Medulla oblongata (tissue), 1 donor: ENCODE results near the gene SCRG1.

Experiments
- DNase-seq: peaks from one replicate; pipeline ENCODE4 v3.0.0-alpha.2; 2015; ENCODE audit errors: extremely low spot score

The SCRG1 gene

DNA sequence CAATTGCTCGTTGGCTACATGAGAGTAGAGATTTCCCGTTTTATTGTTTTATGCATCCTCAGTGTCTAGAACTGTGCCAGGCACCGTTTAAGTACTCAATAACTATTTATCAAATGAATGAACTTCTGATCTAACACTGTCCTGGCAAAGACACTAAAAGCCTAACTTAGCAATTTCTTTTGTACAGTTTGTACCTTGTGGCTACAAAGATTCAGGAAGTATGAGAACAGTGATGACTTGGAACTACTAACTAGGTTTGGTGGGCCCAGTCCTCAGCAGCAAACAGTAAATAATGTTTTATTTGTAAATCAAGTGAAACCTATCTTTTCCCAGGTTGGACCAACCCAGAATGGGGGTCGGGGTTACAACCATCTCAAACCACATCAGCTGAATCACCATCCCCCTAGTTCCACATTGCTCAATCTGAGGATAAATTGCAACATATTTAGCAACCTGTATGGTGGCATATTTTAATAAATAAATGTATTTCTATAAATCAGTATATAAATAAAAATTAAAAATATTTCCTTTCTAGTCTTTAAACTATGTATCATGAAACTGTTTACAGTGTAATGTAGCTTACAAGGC is 12.3 kb upstream of the SCRG1 start:
- DNase-seq = no peak

DNA sequence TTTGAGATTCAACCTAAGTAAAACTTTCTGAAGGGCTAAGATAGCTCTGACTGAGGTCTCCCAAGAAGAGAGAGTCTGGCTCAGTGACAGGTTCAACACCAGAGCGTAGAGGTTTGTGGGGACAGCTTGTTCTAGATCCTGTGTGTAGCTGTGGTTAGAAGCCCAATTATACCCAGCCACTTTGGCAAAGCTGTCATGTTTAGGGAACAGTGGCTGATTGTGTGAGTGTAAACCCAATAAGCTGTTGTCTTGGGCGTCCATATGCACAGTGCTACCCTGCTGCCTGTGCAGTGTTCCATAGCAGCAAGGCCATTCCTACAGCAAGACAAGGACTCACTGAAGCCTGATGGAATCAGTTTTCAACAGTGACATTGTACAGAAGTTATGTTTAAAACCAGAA is 11.2 kb upstream of the SCRG1 start:
- DNase-seq = peak; percentile 85

DNA sequence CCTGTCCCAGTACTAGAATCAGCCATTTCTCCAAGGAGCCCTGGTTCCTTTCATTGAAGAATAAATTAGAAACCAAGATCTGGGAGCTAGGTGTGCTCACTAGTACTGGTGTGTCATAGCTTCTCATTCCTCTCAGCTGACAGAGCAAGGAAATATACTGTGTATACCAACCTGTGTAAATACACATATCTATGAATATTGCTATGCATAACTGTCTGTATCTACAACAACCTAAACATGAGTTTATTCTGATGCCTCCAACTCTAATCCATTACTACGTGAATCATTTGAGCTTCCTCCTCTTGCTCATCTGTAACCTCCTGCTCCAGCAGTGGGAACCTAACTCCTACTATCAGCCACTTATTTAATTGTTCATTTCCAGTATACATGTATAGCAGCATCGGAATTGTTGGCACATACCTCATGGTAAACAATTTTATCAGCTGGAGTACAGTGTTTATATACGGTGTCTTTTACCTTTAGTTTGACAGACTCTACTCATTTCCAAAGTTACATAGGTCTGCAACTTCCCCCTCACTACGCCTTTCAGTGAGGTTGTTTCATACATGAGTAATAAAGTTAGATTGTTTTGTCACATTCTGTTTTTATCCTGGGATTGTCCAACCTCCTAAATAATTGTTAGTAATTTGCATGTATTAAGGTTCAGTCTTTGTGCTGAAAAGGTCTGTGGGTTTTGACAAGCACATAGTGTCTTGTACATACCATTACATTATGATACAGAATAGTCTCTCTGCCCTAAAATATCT is 7.1 kb upstream of the SCRG1 start:
- DNase-seq = no peak

DNA sequence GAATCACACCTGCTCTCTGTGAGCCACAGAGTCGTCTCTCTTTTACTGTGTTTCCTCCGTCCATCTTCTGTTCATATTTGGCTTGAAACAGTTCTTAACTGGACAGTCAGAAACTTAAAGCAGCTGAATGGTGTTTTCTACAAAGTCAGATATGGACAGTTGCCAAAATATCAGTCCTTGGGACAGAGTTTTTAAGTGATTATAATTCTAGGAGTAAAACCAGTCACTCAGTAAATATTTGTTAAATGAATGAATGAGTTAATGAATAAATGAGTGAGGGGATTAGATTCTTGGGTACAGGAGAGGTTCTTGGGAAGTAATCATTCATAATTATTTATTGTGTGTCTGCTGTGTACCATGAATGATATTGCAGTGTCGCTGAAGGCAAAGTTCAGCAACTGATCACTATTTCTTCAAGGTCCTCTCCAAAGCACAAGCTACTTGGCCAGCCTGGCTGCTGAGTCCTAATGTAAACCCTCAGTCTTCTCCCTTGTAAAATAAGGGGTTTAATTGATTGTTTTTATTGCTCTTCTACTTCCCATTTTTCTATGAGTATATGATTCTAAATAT is 5.5 kb upstream of the SCRG1 start:
- DNase-seq = no peak

DNA sequence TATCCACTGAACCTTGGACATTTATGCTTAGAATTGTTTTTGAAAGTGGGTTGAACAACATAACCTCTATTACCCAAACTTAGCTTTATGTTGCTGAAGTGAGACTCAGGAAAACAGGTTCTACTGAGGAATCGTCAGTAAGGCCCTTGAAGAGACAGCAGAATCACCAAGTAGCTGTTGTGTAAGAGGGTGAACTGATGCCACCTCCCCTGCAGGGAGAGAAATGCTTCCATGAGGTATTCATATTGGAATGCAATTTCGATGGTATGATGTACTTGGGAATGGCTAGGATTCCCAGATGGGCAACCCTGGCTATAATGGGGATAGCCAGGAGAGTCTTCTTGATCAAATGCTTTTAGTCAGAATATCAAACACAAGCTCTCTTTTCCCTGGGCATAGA is 4.1 kb upstream of the SCRG1 start:
- DNase-seq = no peak

DNA sequence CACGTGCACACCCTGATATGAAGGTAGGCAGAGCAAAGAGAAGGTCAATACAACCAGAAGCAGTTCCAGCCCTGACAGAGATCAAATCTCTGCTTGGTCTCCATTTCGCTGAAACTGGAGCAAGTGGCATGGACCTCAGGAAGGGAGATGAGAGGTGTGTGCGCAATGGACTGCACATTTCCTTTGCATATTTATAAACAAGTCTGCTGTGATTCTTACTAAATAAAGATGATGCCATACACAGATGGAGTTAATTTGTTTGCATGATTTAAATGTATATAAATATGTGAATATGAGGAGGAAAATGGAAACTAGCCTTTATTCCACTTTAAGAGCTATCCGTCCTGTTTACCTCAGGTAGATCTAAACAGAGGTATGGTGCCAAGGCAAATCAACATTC is 2.1 kb upstream of the SCRG1 start:
- DNase-seq = no peak

DNA sequence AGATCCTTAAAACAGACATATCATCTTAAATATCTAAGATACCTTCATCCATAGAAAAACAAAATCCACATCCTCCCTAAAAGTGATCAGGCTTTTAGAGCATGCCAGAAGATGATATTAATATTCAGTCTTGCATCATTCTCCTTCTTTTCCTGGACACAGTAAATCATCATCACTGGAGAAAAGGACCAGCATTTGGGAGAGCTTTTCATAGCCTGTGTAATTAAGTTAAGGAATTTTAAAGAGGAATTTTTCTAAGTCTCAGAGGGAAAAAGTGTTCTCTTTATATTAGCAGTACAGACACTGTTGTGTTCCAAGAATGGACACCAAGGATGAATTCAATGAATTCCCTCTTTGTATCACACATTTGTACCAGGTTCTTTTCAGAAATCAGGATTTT is 696 bp downstream of the SCRG1 start:
- DNase-seq = peak; percentile 52

DNA sequence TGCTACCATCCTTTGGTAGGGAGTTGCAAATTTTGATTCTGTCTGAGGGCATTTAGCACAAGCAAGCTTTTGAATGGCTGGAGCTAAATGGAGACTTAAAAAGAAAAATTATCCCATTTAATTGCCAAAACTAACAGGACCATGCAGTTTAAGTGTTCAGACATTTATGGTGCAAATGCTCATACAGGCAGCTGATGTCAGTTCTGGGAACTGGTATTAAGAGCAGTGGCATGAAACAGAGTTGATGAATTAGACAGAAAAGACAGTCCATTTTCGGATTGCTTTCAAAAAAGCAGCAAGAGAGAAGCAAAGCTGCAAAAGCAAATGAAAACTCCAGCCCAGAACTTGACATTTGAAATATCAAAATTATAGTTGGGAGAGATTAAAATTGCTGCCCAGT is 1.3 kb downstream of the SCRG1 start:
- DNase-seq = no peak

DNA sequence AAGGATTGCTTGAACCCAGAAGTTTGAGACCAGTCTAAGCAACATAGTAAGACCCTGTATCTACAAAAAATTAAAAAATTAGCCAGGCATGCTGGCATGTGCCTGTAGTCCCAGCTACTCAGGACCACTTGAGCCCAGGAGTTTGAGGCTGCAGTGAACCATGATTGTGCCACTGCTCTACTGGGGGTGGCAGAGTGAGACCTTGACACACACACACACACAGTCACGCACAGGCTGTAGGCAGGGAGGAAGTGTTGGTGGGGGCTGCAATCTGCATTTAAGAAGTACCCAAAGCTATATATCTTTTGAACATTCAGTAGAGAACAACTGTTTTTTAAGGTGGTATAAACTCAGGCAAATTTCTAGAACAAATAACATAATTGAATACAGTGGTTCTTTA is 7.2 kb downstream of the SCRG1 start:
- DNase-seq = peak; percentile 3

DNA sequence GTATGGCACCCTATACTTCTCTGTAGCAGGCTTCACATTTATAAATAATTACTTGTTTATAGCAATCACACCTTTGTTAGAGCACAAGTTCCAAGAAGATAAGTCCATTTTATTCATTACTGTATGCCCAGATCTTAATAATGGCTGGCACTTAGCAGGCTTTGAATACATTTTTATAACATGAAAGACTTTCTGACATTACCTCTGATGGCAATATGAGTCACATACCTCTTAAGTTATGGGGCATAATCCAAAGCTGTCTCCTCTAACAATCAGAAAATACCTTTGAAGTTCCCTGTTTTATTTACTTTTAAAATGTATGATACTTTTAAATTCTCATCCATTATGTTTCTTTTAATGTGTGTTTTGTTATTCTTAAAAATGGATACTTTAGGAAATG is 12.2 kb downstream of the SCRG1 start:
- no peak for DNase-seq

DNA sequence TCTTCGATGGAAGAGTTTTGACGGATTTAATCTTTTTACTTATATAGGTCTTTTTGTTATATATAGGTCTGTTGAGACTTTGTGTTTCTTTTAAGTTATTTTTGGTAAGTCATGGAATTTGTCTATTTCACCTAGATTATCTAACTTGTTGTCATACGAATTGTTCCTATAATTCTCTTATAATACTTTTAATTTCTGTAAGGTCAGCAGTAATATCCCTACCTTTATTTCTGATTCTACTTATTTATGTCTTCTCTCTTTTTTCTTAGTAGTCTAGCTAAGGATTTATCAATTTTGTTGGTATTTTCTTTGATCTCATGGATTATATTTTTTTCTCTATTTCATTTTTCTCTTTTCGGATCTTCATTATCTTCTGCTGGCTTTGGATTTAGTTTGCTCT is 16.6 kb downstream of the SCRG1 start:
- no peak for DNase-seq

DNA sequence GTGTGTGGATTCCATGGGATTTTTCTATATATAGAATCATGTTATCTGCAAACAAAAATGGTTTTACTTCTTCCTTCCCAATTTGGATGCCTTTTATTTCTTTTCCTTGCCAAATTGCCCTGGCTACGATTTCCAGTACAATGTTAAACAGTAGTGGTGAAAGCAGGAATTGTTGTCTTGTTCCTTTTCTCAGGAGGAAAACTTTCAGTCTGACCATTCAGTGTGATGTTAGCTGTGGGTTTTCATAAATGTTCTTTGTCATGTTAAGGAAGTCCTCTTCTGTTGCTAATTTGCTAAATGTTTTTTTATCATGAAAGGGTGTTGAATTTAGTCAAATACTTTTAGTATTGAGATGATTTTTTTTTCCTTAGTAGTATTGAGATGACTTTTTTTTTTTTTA is 17.3 kb downstream of the SCRG1 start:
- no peak for DNase-seq

DNA sequence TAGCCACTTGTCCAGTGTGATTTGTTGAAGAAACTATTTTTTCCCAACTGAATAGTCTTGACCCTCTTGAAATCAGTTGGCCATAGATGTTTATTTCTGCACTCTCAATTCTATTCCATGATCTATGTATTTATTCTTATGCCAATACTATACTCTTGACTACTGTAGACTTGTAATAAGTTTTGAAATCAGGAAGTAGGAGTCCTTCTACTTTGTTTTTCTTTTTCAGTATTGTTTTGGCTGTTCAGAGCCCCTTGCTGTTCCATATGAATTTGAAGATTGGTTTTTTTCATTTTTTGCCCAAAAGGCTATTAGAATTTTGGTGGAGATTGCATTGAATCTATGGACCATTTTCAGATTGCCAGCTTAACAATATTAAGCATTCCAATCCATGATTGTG is 17.9 kb downstream of the SCRG1 start:
- no peak for DNase-seq

DNA sequence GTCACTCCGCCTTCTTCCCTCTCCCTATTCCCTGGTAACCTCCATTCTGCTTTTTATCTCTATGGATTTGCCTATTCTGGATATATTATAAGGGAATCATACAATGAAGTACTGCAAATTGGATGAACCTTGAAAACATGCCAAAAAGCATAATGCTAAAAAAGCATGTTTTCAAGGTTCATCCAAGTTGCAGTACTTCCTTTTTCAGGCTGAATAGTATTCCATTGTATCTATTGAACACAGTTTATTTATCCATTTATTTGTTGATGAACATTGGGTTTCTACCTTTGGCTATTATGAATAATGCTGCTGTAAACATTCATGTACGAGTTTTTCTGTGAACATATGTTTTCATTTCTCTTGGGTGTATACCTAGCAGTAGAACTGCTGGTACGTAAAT is 19.0 kb downstream of the SCRG1 start:
- DNase-seq = no peak

DNA sequence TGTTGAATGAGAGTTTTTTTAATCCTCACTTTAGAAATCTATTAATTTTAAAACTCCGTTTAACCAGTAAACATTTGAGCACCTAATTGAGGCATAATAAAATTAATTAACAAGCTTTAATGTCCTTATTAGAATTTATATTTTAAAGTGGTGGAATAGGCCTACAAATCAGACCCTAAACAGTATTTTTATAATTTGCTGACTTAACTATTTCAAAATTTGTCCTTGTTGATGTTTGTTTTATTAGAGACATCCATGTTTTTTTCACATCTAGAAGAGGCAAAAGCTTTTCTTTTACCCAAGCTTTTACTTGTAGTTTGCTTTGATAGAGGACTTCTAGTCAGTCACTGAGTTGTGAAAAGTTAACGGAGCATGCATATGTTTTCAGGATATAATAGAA is 24.3 kb downstream of the SCRG1 start:
- no peak for DNase-seq

DNA sequence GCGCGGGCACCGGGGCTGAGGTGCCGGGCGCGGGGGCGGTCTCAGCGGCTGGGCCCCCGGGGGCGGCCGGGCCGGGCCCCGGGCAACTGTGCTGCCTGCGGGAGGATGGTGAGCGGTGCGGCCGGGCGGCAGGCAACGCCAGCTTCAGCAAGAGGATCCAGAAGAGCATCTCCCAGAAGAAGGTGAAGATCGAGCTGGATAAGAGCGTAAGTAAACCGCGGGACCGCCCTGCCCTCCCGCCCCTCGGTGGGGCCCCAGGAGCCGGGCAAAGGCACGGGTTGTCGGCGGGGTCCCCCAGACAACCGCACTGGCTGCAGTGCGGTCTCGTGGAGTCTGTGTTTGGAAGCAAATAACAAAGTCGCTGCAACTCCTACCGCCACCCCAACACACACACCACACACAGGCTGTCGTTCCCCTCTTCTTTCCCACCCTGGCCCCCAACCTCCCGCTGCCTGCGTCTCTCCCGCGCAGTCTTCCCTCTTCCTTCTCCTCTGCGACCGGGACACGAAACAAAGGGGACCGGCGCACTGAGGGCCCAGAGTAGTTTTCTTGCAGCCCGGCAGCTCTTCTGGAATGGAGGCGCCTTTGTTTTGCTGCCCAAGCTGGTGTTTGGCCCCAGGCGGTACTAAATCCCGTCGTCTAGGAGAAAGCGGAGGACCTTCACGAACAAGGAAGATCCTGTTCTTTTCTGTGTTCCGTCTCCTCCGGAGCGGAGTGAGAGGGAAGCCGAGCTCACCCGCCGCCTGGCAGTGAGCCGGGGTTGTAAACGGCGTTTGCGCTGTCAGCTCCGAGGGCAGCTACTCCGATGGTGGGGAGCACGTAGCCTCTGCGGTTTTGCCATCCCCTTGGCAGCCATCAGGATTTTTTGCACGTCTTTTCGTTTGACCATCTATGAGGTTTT is 27.4 kb downstream of the SCRG1 start:
- DNase-seq = peak; percentile 88

DNA sequence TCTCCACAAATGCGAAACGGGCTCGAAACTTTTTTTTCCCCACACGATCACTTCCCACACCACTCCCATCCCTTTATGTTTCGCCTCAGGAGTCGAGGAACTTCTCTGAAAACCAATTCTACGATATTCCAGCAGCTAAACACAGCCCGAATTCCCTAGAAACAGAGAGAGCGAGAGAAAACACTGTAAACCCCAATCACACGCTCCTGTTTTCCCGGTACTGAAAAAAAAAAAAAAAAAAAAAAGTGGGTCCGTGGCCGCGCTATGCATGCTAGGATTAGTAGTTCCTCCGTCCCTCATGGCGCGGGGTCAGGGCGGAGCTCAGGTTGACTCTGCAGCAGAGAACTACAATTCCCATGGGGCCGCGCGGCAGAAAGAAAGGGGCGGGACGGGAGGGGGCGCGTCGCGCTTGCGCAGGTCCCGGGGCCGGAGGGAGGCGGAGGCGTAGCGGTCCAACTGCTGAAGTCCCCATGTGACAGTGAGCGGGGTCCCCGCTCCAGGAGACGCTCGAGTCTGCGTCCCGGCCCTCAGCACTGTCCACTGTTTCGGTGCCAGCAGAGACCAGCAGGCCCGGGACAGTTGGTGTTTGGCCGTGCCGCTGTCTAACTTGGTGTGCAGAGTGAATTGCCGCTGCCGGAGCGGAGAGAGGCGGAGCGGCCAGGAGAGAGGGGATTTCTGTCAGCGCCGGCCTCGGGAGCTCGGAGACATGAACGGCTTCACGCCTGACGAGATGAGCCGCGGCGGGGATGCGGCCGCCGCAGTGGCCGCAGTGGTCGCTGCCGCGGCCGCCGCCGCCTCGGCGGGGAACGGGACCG is 28.2 kb downstream of the SCRG1 start, which contains the start of gene SAP30:
Gene SAP30, plus strand, starts transcription at position 478 of the 815 bp plus-strand sequence. Its CDS starts 229 bp downstream, at position 707.
- peak; percentile 99 for DNase-seq

DNA sequence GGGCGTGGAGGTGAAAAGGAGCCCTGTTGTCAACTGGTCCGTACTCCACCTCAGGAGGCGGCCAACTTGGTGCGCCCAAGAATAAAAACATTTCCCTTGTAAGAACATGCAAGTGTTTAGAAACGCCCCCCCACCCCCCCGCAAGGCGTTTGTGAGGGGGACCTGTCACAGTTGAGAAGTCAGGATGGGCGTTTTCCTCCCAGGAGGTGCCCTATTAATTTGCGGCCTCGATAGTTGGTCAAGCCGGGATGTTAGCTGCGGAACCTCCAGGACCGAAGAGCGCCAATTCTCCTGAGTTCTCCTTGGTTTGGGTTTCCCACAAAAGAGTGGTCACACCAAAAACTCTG is 28.8 kb downstream of the SCRG1 start:
- no peak for DNase-seq

DNA sequence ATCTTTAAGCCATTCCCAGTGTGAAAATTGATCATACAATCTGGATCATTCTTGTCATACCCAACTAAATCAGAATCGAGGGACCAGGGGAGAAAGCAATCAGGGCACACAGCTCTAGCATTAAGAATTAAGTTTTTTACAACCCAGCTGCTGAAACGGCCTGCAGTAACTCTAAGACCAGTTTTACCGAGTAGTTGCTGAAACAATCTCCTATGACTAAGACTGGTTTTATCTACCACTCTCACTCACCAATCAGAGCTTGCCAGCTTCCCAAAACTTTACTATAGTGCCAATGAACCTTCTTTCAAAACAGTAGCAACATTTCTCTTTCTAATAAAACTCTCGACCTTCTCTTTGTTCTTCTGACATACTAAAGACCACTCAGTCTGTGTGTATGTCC is 31.0 kb downstream of the SCRG1 start:
- peak; percentile 27 for DNase-seq

DNA sequence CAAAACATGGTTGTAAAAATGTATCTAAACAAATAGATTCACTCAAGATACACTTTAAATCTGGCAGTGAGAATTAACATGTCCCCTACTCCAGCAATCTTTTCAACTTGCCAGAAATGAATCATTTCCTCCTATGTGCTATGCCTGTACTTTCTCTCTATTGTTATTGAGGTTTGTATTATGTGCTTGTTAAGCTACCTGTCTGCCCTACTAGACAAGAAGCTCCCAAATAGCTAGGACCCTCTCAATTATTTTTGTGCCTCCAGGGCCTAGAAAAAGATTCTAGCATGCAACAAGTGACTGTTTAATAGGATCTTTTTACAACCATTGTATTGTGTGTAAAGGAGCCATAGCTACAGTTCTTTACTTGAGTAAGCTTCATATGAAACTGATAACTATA is 31.6 kb downstream of the SCRG1 start:
- DNase-seq = peak; percentile 16

DNA sequence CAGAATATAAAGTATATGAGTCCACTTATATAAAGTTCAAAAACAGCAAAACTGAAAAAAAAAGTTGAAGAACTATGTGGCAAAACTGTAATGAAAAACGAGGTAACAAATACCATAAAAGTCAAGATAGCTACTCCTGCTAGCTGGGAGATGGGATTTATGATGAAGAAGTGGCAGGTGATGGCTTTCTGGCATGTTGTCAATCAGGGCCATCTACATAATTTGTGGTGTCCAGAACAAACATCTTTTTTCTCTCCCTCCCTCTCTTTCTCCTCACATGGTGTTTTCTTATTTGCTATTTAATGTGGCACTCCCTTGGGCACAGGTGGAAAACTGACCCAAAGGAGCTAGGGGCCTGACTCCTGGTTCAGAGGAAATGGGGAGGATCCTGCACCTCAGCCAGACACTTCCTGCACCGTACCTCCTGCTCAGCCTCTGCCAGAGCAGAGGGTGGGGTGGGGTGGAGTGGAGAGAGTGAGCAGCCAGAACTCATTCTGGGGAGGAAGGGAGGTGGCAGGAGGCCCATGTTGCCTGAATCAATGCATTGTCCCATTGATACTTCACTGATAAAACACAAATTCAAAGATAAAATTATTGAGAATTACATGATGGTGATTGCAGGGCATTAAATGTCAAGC is 33.4 kb downstream of the SCRG1 start:
- DNase-seq = no peak
